HepG2 (cell line): ENCODE measurements around the gene SECTM1. TPM values are rescaled to one million over a fixed set of nuclear protein-coding genes. Genes with fewer than 3 reads are reported as not detected.

Experiments
- ATF6 ChIP-seq: sonication (generic); formaldehyde crosslinking; conservative IDR thresholded peaks from 2 replicates; pipeline ENCODE4 v1.4.0; 2020; ENCODE audit warnings: missing genetic modification reagents
- ATF7-NPFF ChIP-seq: sonication (generic); formaldehyde crosslinking; IDR thresholded peaks from 2 replicates; pipeline ENCODE4 v1.8.1; 2023; ENCODE audit warnings: mild to moderate bottlenecking, low read depth, missing genetic modification reagents, moderate library complexity
- EEA1 ChIP-seq: sonication (generic); formaldehyde crosslinking; IDR thresholded peaks from 2 replicates; pipeline ENCODE4 v1.5.1; 2020; ENCODE audit warnings: mild to moderate bottlenecking, missing genetic modification reagents, borderline replicate concordance
- ETV6 ChIP-seq: sonication (generic); formaldehyde crosslinking; conservative IDR thresholded peaks from 2 replicates; pipeline ENCODE4 v1.4.0; 2020; ENCODE audit warnings: missing genetic modification reagents
- HES4 ChIP-seq: sonication (generic); formaldehyde crosslinking; IDR thresholded peaks from 2 replicates; pipeline ENCODE4 v1.9.0; 2021; ENCODE audit warnings: mild to moderate bottlenecking, missing genetic modification reagents, borderline replicate concordance
- HNRNPLL ChIP-seq: fragments of 200-400 bp; formaldehyde crosslinking; IDR thresholded peaks from 2 replicates; pipeline ENCODE4 v1.6.1; 2017; ENCODE audit warnings: mild to moderate bottlenecking, low read depth, low read length; ENCODE audit not compliant: poor library complexity, severe bottlenecking
- HOXA7 ChIP-seq: sonication (generic); formaldehyde crosslinking; IDR thresholded peaks from 2 replicates; pipeline ENCODE4 v1.8.1; 2022; ENCODE audit warnings: mild to moderate bottlenecking, missing genetic modification reagents, moderate library complexity
- KDM4B ChIP-seq: sonication (generic); formaldehyde crosslinking; IDR thresholded peaks from 2 replicates; pipeline ENCODE4 v1.4.0; 2020; ENCODE audit warnings: missing genetic modification reagents
- MBNL3 ChIP-seq: fragments of 250-450 bp; sonication (Bioruptor Pico); conservative IDR thresholded peaks from 2 replicates; pipeline ENCODE4 v1.8.0; 2022; ENCODE audit warnings: mild to moderate bottlenecking, inconsistent platforms
- MTERF4 ChIP-seq: sonication (generic); formaldehyde crosslinking; IDR thresholded peaks from 2 replicates; pipeline ENCODE4 v1.8.0; 2023; ENCODE audit warnings: mild to moderate bottlenecking, missing genetic modification reagents
- NFE2 ChIP-seq: sonication (generic); formaldehyde crosslinking; IDR thresholded peaks from 2 replicates; pipeline ENCODE4 v1.4.0; 2020; ENCODE audit warnings: missing genetic modification reagents
- PHF5A ChIP-seq: IDR thresholded peaks from one replicate; pipeline ENCODE4 v1.6.1; 2018; ENCODE audit warnings: low read depth, missing genetic modification reagents; ENCODE audit not compliant: unreplicated experiment
- SPEN ChIP-seq: sonication (generic); formaldehyde crosslinking; IDR thresholded peaks from 2 replicates; pipeline ENCODE4 v1.5.1; 2020; ENCODE audit warnings: low read depth, mild to moderate bottlenecking, missing genetic modification reagents
- ZKSCAN8 ChIP-seq: IDR thresholded peaks from 2 replicates; pipeline ENCODE4 v1.6.1; 2016; ENCODE audit warnings: borderline replicate concordance, missing genetic modification reagents, missing compliant biosample characterization
- ZNF136 ChIP-seq: sonication (generic); formaldehyde crosslinking; IDR thresholded peaks from 2 replicates; pipeline ENCODE4 v1.8.1; 2022; ENCODE audit warnings: low read depth, mild to moderate bottlenecking, moderate library complexity, missing genetic modification reagents
- ZNF232 ChIP-seq: sonication (generic); formaldehyde crosslinking; IDR thresholded peaks from 2 replicates; pipeline ENCODE4 v1.4.0; 2020; ENCODE audit warnings: missing genetic modification reagents, borderline replicate concordance
- ZNF354B ChIP-seq: sonication (generic); formaldehyde crosslinking; IDR thresholded peaks from 2 replicates; pipeline ENCODE4 v1.8.0; 2022; ENCODE audit warnings: mild to moderate bottlenecking, missing genetic modification reagents
- ZNF512 ChIP-seq: sonication (generic); formaldehyde crosslinking; IDR thresholded peaks from 2 replicates; pipeline ENCODE4 v1.4.0; 2020; ENCODE audit warnings: mild to moderate bottlenecking, missing genetic modification reagents
- ZNF598 ChIP-seq: sonication (generic); formaldehyde crosslinking; IDR thresholded peaks from 2 replicates; pipeline ENCODE4 v1.5.1; 2020; ENCODE audit warnings: mild to moderate bottlenecking, missing genetic modification reagents, borderline replicate concordance
- ZNF619 ChIP-seq: sonication (generic); formaldehyde crosslinking; IDR thresholded peaks from 2 replicates; pipeline ENCODE4 v1.4.0; 2020; ENCODE audit warnings: mild to moderate bottlenecking, missing genetic modification reagents
- ZNF639 ChIP-seq: conservative IDR thresholded peaks from 2 replicates; pipeline ENCODE4 v1.6.1; 2018; ENCODE audit warnings: missing genetic modification reagents
- ZSCAN21 ChIP-seq: sonication (generic); formaldehyde crosslinking; IDR thresholded peaks from 2 replicates; pipeline ENCODE4 v1.8.0; 2022; ENCODE audit warnings: mild to moderate bottlenecking, missing genetic modification reagents, moderate library complexity, borderline replicate concordance
- polyA plus RNA-seq, 8 experiments: library from polyadenylated mRNA; depleted of rRNA in 3 of 8; stranded (reverse) in 7 of 8; unstranded in 1 of 8; fragments of >200 nt; fragmentation: Illumina TruSeq in 4 of 8; extraction: Trizol in 4 of 8; gene quantifications; 2 replicates each; pipeline versions ENCODE4 v1.2.1 to v1.2.3, GENCODE V29; 2011 to 2016; ENCODE audit warnings: low read depth in 4 of 8, missing spikeins in 1 of 8, mixed read lengths in 1 of 8; ENCODE audit not compliant: insufficient read depth in 1 of 8
- total RNA-seq, 5 experiments: library from RNA; depleted of rRNA; stranded (reverse); fragments of >200 nt; fragmentation: Illumina TruSeq; extraction: Trizol; gene quantifications; 2 replicates each; pipeline ENCODE4 v1.2.3, GENCODE V29; 2016; ENCODE audit warnings: low read depth in 1 of 5
- TF ChIP-seq, protein P1 (sequence below): sonication (generic); formaldehyde crosslinking; IDR thresholded peaks from 2 replicates; pipeline ENCODE4 v1.9.0; 2021; ENCODE audit warnings: missing genetic modification reagents, mild to moderate bottlenecking, borderline replicate concordance

The SECTM1 gene
- total and polyA plus RNA-seq, 2 of the 13 experiments (the other 11 are each of a cell fraction or from before 2014, with no cell fraction given): 3.5 to 5.3 TPM

GRCh38 chr17:82329683-82330321, 3.8 kb downstream of the SECTM1 start (continued):
- TF ChIP-seq EEA1 (CRISPR knock-in tag): peak; percentile 24; the same call in 1 of the 2 replicates
- TF ChIP-seq HES4 (CRISPR knock-in tag): peak; percentile 66; the same call in 1 of the 2 replicates
- peak; percentile 3 for TF ChIP-seq PHF5A (CRISPR knock-in tag)
- no peak for TF ChIP-seq ZNF136 (CRISPR knock-in tag)
- TF ChIP-seq MBNL3 (CRISPR knock-in tag): no peak
- TF ChIP-seq KDM4B (CRISPR knock-in tag): no peak
- 0 out of 2 replicates have a peak, but pooled peaks have one; percentile 2 for TF ChIP-seq ATF7-NPFF (CRISPR knock-in tag)
- TF ChIP-seq ATF6 (CRISPR knock-in tag): no peak
- peak; percentile 77; the same call in 1 of the 2 replicates for TF ChIP-seq MTERF4 (CRISPR knock-in tag)
- TF ChIP-seq HOXA7 (CRISPR knock-in tag): no peak
- no peak for TF ChIP-seq ZKSCAN8
- TF ChIP-seq ETV6 (CRISPR knock-in tag): no peak
- TF ChIP-seq ZNF639 (CRISPR knock-in tag): no peak
- TF ChIP-seq ZNF512: no peak
- TF ChIP-seq ZNF619 (CRISPR knock-in tag): 0 out of 2 replicates have a peak, but pooled peaks have one; percentile 57
- no peak; the same call in 1 of the 2 replicates for TF ChIP-seq ZNF354B
- TF ChIP-seq ZNF232: no peak
- TF ChIP-seq, protein P1, sequence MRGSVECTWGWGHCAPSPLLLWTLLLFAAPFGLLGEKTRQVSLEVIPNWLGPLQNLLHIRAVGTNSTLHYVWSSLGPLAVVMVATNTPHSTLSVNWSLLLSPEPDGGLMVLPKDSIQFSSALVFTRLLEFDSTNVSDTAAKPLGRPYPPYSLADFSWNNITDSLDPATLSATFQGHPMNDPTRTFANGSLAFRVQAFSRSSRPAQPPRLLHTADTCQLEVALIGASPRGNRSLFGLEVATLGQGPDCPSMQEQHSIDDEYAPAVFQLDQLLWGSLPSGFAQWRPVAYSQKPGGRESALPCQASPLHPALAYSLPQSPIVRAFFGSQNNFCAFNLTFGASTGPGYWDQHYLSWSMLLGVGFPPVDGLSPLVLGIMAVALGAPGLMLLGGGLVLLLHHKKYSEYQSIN (CRISPR knock-in tag): no peak
- TF ChIP-seq SPEN: no peak
- no peak for TF ChIP-seq HNRNPLL
- no peak for TF ChIP-seq NFE2 (CRISPR knock-in tag)
- TF ChIP-seq ZSCAN21: 0 out of 2 replicates have a peak, but pooled peaks have one; percentile 40
- no peak for TF ChIP-seq ZNF598 (CRISPR knock-in tag)
